ENCODE measurements around the gene FBLN2. TPM values are rescaled to one million over a fixed set of nuclear protein-coding genes. Genes with fewer than 3 reads are reported as not detected.

The FBLN2 gene
- total and polyA plus RNA-seq, 8 donors: 1.8 to 143 (median 11.9) TPM

- peaks cover 0 to 35% (median 4%) of the 10 kb centered on the region in 3 donors for H3K27me3 ChIP-seq
- no peaks in the 10 kb centered on the region for H3K9me3 ChIP-seq
- no peak for DNase-seq
- no peaks in the 10 kb centered on the region for H3K36me3 ChIP-seq
- peaks cover 0 to 9% (median 3%) of the 10 kb centered on the region in 4 donors for H3K4me1 ChIP-seq
- WGBS, 5 donors: 40 to 53% (median 46%) methylated on average over 5 to 6 of the region's 6 CpGs
- H3K4me3 ChIP-seq: no peak overlapping the region
- TF ChIP-seq EP300 (IDR thresholded peaks at IDR 0.05) (no peak), POLR2A (IDR thresholded peaks at IDR 0.05) (no peak), POLR2AphosphoS5 (IDR thresholded peaks at IDR 0.05) (no peak)
- TF ChIP-seq, protein P1, sequence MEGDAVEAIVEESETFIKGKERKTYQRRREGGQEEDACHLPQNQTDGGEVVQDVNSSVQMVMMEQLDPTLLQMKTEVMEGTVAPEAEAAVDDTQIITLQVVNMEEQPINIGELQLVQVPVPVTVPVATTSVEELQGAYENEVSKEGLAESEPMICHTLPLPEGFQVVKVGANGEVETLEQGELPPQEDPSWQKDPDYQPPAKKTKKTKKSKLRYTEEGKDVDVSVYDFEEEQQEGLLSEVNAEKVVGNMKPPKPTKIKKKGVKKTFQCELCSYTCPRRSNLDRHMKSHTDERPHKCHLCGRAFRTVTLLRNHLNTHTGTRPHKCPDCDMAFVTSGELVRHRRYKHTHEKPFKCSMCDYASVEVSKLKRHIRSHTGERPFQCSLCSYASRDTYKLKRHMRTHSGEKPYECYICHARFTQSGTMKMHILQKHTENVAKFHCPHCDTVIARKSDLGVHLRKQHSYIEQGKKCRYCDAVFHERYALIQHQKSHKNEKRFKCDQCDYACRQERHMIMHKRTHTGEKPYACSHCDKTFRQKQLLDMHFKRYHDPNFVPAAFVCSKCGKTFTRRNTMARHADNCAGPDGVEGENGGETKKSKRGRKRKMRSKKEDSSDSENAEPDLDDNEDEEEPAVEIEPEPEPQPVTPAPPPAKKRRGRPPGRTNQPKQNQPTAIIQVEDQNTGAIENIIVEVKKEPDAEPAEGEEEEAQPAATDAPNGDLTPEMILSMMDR (IDR thresholded peaks at IDR 0.05): no peak
- no peak overlapping the region for H3K27ac ChIP-seq
- intact Hi-C loops (cut with DNase I; ENCODE audit: low total_unique reads): no loop called here
These were observed 7.3 kb downstream of the FBLN2 start for GRCh38 chr3:13556207-13556606.

DNA sequence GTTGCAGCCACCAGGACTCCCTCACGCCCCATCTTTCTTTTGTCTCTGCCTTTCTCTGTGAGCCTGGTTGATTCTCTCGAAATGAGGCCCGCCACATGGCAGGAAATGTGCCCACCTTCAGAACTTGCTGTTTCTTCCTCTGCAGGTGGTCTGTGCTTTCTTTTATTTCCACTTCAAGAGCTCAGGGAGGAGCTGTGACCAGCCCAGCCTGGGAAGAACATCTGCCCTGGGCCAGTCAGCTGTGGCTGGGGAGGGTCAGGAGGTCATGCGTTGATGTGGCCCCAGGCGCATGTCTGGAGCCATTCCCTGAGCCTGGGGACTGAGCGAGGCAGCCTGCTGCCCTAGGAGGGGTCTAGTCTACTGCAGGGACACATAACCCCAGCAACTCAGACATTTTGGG lies 8.0 kb downstream of the FBLN2 start:
- Histone ChIP-seq H3K27ac (no peak overlapping the region), H3K9me3 (no peaks in the 10 kb centered on the region), H3K36me3 (no peaks in the 10 kb centered on the region), H3K4me3 (no peak overlapping the region), H3K27me3 (peaks cover 0 to 34% (median 4%) of the 10 kb centered on the region in 3 donors), H3K4me1 (peaks cover 0 to 15% (median 3%) of the 10 kb centered on the region in 4 donors)
- intact Hi-C loops (cut with DNase I; ENCODE audit: low total_unique reads): no loop called here
- no peak for DNase-seq
- TF ChIP-seq POLR2A (IDR thresholded peaks at IDR 0.05) (no peak), EP300 (IDR thresholded peaks at IDR 0.05) (no peak), POLR2AphosphoS5 (IDR thresholded peaks at IDR 0.05) (no peak)
- TF ChIP-seq, protein P1 (IDR thresholded peaks at IDR 0.05): no peak
- 74 to 86% (median 81%) methylated on average over 6 of the region's 6 CpGs for WGBS, 5 donors

DNA sequence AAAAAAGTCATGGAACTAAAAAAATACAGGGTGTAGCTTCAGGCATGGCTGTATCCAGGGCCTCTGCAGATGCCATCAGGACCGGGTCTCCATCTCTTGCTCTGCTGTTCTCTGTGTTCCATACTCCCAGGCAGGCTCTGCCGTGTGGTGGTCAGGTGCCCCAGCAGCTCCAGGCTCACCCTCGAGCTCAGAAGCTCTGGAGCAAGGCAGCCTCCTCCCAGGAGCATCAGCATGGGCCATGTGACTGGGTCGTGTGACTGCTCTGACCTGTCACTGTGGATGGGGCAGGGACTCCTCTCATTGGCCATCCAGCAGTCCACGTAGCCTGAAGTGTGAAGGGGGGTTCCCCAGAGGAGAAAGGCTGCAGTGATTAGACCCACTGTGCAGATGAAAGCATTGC lies 8.5 kb downstream of the FBLN2 start:
- intact Hi-C loops (cut with DNase I; ENCODE audit: low total_unique reads): no loop called here
- Histone ChIP-seq H3K9me3 (no peaks in the 10 kb centered on the region), H3K4me3 (no peak overlapping the region), H3K4me1 (peaks cover 0 to 19% (median 3%) of the 10 kb centered on the region in 4 donors), H3K36me3 (no peaks in the 10 kb centered on the region), H3K27ac (no peak overlapping the region), H3K27me3 (peaks cover 0 to 31% (median 4%) of the 10 kb centered on the region in 3 donors)
- DNase-seq: no peak
- WGBS, 5 donors: 65 to 73% (median 69%) methylated on average over 3 to 5 of the region's 5 CpGs
- TF ChIP-seq EP300 (IDR thresholded peaks at IDR 0.05) (no peak), POLR2A (IDR thresholded peaks at IDR 0.05) (no peak), POLR2AphosphoS5 (IDR thresholded peaks at IDR 0.05) (no peak)
- TF ChIP-seq, protein P1 (IDR thresholded peaks at IDR 0.05): no peak

DNA sequence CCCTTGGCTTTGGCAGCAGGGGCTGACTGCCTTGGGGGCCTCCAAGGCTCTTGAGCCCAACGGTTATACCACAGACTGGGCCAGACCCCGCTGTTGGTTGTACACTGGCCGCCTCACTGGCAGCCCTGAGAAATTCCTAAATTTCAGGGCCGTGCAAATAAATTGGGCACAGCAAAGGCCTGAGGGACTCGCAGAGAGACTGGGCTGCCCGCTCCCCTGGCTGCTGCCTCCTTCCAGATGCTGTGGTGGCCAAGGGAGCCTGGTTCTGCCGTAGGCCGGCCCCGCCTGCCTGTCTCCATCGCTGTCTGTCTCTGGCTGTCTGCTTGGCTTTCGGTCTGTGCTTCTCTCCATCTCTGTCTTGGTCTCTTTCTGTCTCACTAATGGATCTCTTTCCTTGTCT lies 9.0 kb downstream of the FBLN2 start:
- intact Hi-C loops (cut with DNase I; ENCODE audit: low total_unique reads): no loop called here

More for the DNA sequence above, 9.0 kb downstream of the FBLN2 start:
- Histone ChIP-seq H3K36me3 (no peaks in the 10 kb centered on the region), H3K4me1 (peaks cover 0 to 19% (median 3%) of the 10 kb centered on the region in 4 donors), H3K27ac (no peak overlapping the region), H3K27me3 (peaks cover 0 to 26% (median 4%) of the 10 kb centered on the region in 3 donors), H3K4me3 (no peak overlapping the region), H3K9me3 (no peaks in the 10 kb centered on the region)
- DNase-seq: no peak
- 86 to 95% (median 90%) methylated on average over 8 to 11 of the region's 11 CpGs for WGBS, 5 donors
- no peak for TF ChIP-seq POLR2A (IDR thresholded peaks at IDR 0.05)
- TF ChIP-seq, protein P1 (IDR thresholded peaks at IDR 0.05): no peak
- TF ChIP-seq EP300 (IDR thresholded peaks at IDR 0.05): no peak
- no peak for TF ChIP-seq POLR2AphosphoS5 (IDR thresholded peaks at IDR 0.05)
